GM18499 (cell line): ENCODE measurements around the gene MMP24OS.
"Not testable (repeated sequence)": the region's sequence is repeated elsewhere in the genome, so short reads cannot be mapped to it uniquely, and the experiment has no call there.

Experiments used
- ATAC-seq: cut with Tn5 transposase; IDR thresholded peaks from one replicate; pipeline ENCODE4 v1.9.1; 2021; ENCODE audit warnings: moderate number of reproducible peaks; ENCODE audit not compliant: insufficient read depth, unreplicated experiment

Gene MMP24OS

DNA sequence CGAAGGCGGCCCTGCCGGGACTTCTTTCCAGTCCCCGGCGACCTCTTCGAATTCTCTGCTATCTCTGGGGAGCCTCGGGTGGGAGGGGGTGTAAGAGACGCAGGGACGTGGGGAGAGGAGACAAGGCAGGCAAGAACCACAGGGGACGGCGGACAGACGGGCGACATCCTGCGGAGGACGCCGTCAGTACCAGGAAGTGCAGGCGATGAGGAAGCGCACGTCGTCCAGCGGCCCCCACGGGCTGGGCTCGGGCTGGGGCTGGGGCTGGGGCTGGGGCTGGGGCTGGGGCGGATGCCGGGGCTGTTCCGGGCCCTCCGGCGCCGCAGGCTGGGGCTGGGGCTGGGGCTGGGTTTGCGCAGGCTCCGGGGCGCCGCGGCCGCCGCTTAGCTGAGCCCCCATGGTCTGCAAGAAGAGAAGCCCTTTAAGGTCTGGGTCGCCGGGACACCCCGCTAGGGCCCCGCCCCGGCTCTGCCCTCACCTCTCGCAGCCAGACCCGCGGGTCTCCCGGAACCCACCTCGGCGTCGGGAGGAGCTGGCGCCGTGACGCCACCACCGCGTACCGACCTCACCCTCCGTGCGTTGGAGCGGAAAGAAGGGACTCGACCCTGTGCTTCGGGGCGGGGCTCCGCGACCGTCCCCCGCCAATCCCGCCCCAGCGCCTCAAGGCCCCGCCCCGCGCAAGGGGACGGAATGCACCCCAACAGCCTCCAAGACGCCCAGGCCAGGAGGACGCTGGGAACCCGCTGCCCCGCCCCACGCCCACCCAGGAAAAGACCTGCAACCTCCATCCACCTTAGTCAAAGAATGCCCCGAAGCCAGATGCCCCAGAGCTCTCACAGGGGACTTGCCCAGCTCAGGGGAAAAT is at the start of gene MMP24OS:
Gene MMP24OS, minus strand, starts transcription at position 592 of the 865 bp plus-strand sequence. Its CDS starts 193 bp downstream, at position 399.
- peak; percentile 45 for ATAC-seq

DNA sequence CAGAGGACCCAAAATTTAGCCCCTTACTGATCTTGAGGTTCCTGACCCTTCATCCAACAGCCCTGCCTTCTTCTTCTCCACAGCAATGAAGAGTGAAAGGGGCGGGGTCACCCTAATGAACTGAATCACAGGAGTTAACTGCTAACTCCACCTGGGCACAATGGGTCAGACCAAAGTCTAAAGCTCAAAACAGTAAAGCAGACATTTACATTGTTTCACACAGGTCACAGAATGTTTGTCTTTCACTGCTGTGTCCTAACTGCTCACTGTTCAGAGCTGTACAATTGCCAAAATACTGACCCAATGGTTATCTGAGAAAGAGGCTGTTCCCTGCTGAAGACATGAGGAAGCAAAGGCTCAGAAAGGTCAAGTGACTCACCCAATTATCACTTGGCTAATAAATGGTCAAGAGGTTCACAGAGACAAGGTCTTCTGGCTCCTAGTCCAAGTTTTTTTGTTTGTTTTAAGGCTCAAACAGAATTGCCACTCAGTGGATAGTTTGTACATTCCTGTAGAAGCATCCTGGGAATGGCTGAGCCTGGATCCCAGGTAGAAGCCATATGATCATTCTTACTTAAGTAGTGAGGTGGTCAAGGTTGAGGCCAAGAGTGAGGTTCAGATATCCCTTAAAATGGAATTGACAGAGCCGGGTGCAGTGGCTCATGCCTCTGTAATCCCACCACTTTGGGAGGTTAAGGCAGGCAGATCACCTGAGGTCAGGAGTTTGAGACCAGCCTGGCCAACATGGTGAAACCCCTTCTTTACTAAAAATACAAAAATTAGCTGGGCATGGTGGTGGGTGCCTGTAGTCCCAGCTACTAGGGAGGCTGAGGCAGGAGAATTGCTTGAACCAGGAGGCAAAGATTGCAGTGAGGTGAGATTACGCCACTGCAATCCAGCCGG is 49.4 kb upstream of the MMP24OS start:
- no peak for ATAC-seq

DNA sequence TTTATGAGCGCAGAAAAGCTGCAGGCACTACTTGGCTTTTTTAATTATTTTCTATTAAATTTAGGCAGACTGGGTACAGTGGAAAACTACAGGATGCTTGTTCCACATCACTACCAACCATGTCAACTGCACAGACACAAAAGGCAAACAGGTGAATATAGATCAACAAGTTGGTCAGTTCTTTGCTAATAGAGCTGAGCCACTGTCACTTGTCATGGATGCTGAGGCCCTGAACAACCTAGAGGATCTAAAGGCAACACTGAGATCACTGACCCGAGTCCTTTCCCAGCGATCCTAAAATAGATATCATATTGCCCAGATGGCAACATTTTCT is 48.8 kb upstream of the MMP24OS start:
- no peak for ATAC-seq

DNA sequence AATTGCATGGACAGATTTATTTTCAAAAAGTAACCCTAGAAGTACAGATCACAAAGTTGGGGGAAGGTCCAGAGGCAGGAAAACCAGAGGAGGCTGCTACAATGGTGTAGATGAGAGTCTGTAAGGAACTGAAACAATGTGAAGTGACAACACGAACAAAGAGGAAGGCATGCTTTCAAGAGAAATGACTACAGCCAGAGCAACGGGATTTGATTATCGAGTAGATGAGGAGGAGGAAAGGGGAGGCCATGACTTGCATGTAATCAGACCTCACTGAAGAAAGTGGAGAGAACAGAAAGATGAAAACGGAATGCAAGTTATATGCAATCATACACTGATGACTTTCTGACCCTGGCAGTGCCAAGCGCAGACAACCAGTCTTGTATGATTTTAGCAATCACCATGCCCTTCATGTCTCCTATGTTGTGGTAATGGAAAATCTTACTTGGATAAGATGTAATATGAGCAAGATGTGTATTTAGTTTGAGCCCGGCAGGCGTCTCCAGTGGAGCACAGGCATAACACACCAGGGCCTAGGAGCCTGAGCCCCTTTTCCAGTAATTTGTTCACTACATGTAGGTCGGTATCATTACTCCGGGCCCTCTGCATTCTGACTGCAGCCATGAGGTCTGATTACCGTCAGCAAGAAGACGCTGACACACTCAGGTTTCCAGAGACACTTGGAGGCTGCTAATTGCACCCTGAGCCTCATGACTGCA is 48.3 kb upstream of the MMP24OS start:
- no peak for ATAC-seq

DNA sequence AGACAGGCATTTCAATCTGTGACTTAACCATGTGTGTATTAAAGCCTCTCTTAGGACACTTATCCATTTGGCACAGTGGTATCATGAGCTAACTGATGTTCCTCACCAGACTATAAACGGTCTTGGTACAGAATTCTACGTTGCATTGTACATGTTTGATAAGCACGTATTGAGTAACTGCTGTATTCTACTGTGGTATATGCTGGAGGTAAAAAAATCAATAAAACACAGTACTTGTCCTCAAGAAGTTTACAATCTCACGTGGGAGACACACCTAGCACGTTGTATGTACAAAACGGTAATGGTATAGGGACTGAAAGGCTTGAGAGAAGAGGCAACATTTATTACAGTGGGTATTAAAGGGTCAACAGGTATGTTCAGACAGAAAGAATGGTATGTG is 47.5 kb upstream of the MMP24OS start:
- no peak for ATAC-seq

DNA sequence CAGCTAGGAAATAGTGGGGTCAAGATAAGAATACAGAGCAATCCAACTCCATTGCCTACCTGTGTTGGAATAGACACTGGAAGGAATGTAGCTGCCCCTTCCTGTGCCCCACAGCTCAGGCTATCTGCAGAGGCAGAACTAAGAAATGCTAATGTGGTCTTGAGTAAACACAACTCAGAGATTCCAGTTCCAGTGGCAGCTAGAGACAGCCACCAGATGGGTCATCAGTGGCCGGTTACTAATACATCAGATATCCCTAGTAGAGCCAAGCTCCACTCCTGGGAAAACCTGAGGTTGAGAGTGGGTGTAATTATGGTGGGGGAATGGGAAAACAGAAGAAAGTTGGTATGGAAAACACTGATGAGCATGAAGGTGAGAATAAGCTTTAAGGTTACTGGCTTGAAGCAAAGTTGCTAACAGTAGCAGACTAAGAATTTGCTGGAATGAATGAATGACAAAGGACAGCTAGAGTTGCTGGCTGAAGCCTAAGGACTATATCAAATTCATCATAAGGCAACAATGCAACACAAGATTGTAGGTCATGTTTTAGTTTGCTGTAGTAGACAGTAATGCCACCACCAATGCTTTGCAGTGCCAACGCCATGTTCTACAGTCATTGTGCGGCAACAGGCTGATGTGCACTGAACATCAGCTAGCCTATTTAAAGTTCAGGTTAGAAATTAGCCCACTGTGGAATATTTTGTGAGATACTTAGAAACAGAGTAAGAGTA is 42.6 kb upstream of the MMP24OS start:
- no peak for ATAC-seq

DNA sequence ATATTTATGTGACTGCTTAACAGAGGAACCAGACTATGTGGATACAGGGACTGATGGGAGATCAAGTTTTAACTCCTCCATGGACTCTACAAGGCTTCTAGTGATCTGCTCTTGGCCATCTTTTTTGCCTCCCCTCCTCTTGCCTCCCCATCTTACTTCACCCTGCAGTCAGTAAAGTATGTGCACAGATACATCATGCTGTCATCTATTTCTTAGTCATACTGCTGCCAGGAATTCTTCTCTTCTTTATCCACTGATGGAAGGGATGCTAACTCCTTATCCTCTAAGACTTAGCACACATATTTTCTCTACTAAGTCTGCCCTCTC is 41.9 kb upstream of the MMP24OS start:
- no peak for ATAC-seq

DNA sequence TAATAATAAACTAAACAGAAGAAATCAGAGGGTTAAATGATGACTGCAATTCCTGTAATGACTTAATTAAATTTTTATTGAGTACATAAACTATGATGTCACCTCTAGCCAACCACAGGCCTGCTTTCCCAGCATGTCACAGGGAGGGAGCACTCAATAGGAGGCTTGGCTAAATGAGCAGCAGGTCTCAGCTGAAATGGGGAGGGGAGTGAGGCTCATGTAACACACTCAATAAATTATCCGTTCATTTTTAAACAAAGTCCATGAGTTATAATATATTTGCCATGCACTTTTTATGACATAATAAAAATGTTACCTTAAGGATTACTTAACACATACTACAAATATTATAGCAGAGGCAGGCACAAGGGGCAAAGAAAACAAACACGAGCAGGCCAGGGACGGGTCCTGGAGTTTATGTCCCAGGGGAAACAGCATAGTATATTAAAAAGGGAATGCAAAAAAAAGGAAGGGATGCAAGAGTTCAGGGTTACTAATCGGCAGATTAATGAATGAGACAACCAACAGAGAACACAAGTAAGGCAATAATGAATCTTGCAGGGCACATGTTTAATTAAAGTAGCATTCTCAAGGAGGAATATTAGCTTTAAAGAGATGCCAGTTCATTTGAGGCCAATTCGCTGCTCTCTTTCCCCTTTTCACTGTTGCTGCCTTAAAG is 41.4 kb upstream of the MMP24OS start:
- no peak for ATAC-seq

DNA sequence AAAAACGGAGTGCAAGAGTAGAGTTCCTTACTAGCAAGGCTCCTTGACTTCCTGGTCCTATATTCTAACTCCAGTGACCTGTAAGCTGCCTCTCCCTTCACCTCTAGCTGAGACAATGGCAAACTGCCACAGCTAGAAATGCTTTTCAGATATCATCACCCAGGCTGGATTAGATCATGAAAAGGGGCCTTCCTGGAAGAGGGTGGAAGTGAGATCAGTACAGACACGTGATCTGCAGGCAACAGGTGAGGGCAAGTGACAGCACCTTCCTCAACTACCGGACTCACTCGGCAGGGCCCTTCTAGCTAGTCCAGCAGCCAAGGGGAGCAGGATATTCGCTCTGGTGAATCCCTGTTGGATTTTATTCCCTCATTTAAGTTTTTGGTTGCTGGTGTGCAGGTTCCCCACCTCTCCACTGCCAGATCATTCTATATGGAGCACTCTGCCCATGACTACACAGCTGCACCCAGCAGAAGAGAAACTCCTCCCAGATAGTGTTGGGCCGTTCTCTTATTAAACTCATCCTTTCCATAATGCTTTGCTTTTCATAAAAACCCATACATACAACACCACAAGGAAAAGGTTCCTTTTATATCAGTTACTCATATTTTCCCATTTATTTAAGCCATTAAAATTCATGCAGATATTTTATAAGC is 40.7 kb upstream of the MMP24OS start:
- no peak for ATAC-seq

DNA sequence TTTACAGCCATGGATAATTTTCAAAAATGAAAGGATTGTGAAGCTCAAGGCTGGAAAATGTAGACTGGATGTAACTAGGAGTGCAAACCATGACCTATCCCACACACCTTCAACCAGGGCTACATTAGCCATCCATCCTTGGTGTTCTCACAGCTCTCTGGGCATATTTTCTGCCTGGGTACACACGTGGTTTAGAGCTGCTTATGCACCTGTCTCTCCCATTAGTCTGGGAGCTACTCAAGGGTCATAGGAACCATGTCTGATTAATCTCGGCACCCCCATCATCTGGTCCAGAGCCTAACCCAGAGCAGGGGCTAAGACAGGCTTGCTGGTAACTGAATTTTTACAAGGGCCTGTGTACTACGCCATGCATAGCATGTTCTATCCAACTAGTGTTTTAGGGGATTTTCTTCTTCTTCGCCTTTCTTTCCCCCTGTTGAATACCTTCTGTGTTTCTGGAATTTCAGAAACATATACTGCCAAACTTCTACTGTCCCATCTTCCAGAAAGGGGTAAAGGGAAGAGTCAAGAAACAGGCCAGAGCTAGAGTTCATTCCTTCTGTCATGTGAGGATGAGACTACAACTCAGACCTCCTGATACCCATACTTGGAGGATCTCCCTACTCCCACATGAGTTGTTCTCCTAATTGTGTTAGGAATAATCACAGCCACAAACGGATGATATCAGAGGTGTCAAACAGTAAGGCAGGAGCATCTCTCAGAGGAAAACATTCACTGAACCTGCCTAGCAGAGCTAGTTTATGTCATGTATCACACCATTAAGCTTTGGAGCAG is 39.7 kb upstream of the MMP24OS start:
- no peak for ATAC-seq

DNA sequence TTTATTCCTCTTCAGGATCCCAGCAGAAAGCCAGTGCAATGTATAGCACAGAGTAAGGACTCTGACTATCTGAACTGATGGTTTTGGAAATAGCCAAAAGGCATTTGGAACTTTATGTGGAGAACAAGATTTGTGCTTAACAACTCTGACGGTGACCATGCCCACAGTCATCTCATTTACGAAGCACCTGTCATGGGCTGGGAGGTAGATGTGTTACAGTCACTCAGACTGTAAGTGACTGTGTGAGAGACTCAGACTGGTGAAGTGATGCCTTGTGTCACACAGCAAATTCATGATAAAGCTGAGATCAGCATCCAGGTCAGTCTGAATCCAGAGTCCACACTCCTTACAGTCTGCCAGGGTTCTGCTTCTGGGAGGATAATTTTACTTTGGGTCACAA is 38.2 kb upstream of the MMP24OS start:
- ATAC-seq, result no peak

DNA sequence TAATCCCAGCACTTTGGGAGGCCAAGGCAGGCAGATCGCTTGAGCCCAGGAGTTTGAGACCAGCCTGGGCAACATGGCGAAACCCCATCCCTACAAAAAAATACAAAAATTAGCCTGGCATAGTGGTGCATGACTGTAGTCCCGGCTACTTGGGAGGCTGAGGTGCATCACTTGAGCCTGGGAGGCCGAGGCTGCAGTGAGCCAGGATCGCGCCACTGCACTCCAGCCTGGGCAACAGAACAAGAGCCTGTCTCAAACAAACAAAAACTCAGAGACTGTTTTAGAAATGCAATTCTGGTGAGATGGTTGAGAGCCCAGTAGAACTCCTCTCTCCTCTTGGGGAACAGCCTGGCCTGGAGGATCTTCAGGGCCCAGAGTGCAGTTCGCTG is 37.7 kb upstream of the MMP24OS start:
- not testable (repeated sequence) for ATAC-seq

DNA sequence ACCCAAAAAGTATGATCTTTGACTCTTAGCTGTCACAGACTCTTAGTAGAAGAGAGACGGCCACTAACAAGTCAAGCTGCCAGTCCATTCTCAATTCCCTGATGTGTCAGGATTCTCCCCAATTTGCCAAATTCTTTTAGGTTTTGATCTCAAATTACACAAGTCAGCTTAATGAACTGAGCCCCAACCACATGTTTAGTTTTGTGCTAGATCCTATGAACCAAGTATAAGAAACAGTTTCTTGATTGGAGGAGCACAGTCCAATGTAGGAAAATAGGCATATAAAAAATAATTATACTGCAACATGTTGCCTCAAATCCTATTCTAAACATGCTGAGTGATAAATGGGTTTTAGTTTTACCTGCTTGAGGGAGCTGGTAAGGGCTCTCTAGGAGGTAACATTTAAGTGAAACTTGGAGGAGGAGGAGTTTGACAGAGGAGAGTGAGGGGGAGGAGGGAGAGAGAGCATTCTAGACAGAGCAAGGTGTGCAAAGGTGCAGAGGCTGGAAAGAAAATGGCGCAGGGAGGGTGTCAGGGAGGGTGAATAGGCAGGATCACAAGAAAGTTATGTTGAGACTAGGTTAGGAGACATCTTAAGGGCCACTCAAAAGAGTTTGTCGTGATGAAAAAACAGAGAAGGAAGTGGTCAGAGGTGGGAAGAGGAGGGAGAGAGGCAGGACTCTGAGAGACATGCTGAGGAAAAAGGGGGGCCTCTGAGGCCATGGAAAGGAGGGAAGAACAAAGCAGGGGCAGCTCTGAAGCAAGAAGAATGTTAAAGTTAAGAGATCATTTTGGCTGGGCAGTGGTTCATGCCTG is 37.1 kb upstream of the MMP24OS start:
- no peak for ATAC-seq

DNA sequence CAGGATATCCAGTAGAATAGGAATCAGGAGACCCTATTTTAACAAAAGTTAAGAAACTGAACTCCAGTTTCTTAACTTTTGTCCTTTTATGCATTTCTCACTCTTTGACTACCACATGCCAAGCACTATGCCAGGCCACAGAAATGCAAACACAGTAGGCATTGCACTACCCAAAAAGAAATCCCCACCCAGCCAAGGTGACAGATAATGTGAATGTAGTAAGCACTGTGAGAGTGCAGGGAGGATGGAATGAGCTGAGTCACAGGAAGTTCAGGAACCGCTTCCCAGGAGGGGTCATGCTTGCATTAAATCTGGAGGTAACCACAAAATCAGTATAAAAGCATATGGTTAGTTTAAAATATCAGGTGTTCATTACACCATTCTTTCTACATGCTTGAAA is 34.4 kb upstream of the MMP24OS start:
- ATAC-seq, result no peak

DNA sequence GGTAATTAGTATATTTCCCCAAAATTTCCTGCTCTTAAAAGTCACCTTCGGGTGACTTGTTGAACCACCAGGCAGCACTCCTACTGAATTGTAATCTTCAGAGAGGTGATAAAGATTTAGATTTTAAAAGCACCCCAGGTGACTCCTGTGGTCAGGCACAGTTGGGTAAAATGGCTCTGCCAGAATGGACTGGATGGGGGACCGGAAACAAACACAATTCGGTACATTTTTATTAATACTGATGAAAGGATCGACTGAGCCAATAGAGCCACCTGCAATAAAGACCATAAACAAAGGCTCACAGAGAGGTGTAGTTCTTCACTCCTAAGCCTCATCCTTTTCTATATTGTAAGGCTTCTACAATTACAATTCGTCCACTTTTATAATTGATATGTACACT is 33.9 kb upstream of the MMP24OS start:
- no peak for ATAC-seq

DNA sequence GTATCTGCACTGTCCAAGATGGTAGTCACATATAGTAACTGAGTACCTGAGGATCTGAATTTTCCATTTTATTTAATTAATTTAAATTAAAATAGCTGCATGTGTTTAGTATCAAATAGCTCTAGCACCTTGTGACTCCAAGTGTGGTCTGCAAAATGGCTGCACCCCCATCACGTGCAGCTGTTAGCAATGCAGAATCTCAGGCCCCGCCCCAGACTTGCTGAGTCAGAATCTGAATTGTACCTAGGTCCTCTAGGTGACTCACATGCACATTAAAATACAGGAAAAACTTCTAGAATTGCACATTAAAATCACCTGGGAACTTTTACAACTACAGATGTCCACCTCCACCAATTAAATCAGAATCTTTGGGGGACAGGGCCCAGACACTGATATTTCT is 33.5 kb upstream of the MMP24OS start:
- no peak for ATAC-seq
